ENCODE results near the gene CACNG1. TPM values are rescaled to one million over a fixed set of nuclear protein-coding genes. Genes with fewer than 3 reads are reported as not detected.
"Not testable (repeated sequence)": the region's sequence is repeated elsewhere in the genome, so short reads cannot be mapped to it uniquely, and the experiment has no call there.

CACNG1 gene
- total and polyA plus RNA-seq, 8 donors = not detected

- H3K27ac ChIP-seq; H3K9me3 ChIP-seq; H3K27me3 ChIP-seq; H3K4me3 ChIP-seq; DNase-seq; intact Hi-C loops (cut with DNase I; ENCODE audit: low total_unique reads): not testable (repeated sequence)
- WGBS, 5 donors = 29 to 95% (median 45%) methylated on average over 1 of the region's 1 CpG
- H3K36me3 ChIP-seq = peaks cover 0 to 15% (median 3%) of the 10 kb centered on the region in 4 donors
- H3K4me1 ChIP-seq = peaks cover 0 to 26% (median 9%) of the 10 kb centered on the region in 4 donors
- TF ChIP-seq POLR2AphosphoS5 (IDR thresholded peaks at IDR 0.05) = peak in 1 of 3 donors; percentile 41
Observed at GRCh38 chr17:67095291-67095690, 50.9 kb downstream of the CACNG1 start.

GRCh38 chr17:67095803-67096202 is 51.4 kb downstream of the CACNG1 start:
- H3K9me3 ChIP-seq = no peaks in the 10 kb centered on the region
- peaks cover 0 to 26% (median 9%) of the 10 kb centered on the region in 4 donors for H3K4me1 ChIP-seq
- WGBS, 5 donors = 83 to 100% (median 93%) methylated on average over 1 of the region's 1 CpG
- H3K27me3 ChIP-seq = no peaks in the 10 kb centered on the region
- intact Hi-C loops (cut with DNase I; ENCODE audit: low total_unique reads) = no loop called here
- peaks cover 0 to 15% (median 3%) of the 10 kb centered on the region in 4 donors for H3K36me3 ChIP-seq
- TF ChIP-seq POLR2AphosphoS5 (IDR thresholded peaks at IDR 0.05) (no peak), POLR2A (IDR thresholded peaks at IDR 0.05) (no peak), CTCF (IDR thresholded peaks at IDR 0.05) (no peak), EP300 (IDR thresholded peaks at IDR 0.05) (no peak)
- no peak overlapping the region for H3K4me3 ChIP-seq
- H3K27ac ChIP-seq = no peak overlapping the region
- DNase-seq = no peak

GRCh38 chr17:67096609-67097008 is 52.3 kb downstream of the CACNG1 start:
- H3K27ac ChIP-seq = no peak overlapping the region
- no peak for DNase-seq

GRCh38 chr17:67098006-67098405 is 53.7 kb downstream of the CACNG1 start:
- TF ChIP-seq CTCF (IDR thresholded peaks at IDR 0.05) (no peak), EP300 (IDR thresholded peaks at IDR 0.05) (no peak), POLR2AphosphoS5 (IDR thresholded peaks at IDR 0.05) (no peak), POLR2A (IDR thresholded peaks at IDR 0.05) (no peak)
- 92 to 100% (median 98%) methylated on average over 1 of the region's 1 CpG for WGBS, 5 donors
- no peak overlapping the region for H3K4me3 ChIP-seq
- no peak for DNase-seq
- H3K27me3 ChIP-seq = no peaks in the 10 kb centered on the region
- peaks cover 0 to 15% (median 0%) of the 10 kb centered on the region in 4 donors for H3K36me3 ChIP-seq
- H3K4me1 ChIP-seq = peaks cover 0 to 33% (median 16%) of the 10 kb centered on the region in 4 donors
- H3K9me3 ChIP-seq = no peaks in the 10 kb centered on the region
- no peak overlapping the region for H3K27ac ChIP-seq
- intact Hi-C loops (cut with DNase I; ENCODE audit: low total_unique reads) = no loop called here

More at GRCh38 chr17:67096609-67097008, 52.3 kb downstream of the CACNG1 start:
- 96 to 100% (median 100%) methylated on average over 1 of the region's 1 CpG for WGBS, 5 donors
- intact Hi-C loops (cut with DNase I; ENCODE audit: low total_unique reads) = no loop called here
- TF ChIP-seq CTCF (IDR thresholded peaks at IDR 0.05) (no peak), POLR2AphosphoS5 (IDR thresholded peaks at IDR 0.05) (no peak), EP300 (IDR thresholded peaks at IDR 0.05) (no peak), POLR2A (IDR thresholded peaks at IDR 0.05) (no peak)
- peaks cover 0 to 26% (median 10%) of the 10 kb centered on the region in 4 donors for H3K4me1 ChIP-seq
- no peak overlapping the region for H3K4me3 ChIP-seq
- no peaks in the 10 kb centered on the region for H3K27me3 ChIP-seq
- no peaks in the 10 kb centered on the region for H3K9me3 ChIP-seq
- H3K36me3 ChIP-seq = peaks cover 0 to 15% (median 3%) of the 10 kb centered on the region in 4 donors

GRCh38 chr17:67104641-67105040 is 60.3 kb downstream of the CACNG1 start:
- intact Hi-C loops (cut with DNase I; ENCODE audit: low total_unique reads); H3K27me3 ChIP-seq; H3K9me3 ChIP-seq; H3K27ac ChIP-seq; H3K4me3 ChIP-seq; DNase-seq: not testable (repeated sequence)
- H3K36me3 ChIP-seq = peaks cover 25 to 60% (median 56%) of the 10 kb centered on the region in 4 donors
- H3K4me1 ChIP-seq = peaks cover 0 to 18% (median 7%) of the 10 kb centered on the region in 4 donors
- WGBS, 5 donors = 95 to 100% (median 97%) methylated on average over 7 of the region's 7 CpGs
